Endometrial microvascular endothelial cells (primary cell): ENCODE measurements around the gene CCDC120. TPM values are rescaled to one million over a fixed set of nuclear protein-coding genes. Genes with fewer than 3 reads are reported as not detected.

Experiments used
- in situ Hi-C: cut with HindIII; loops from 2 replicates; pipeline ENCODE4 v1.10.0; 2017; ENCODE audit warnings: low sequenced_read_pairs, low pct_unique_long_range_greater_than_20kb; ENCODE audit errors: inconsistent ontology term
- total RNA-seq: library from RNA; depleted of rRNA; stranded (reverse); fragments of >200 nt; gene quantifications from one replicate; pipeline ENCODE4 v1.2.3, GENCODE V29; 2015; ENCODE audit errors: inconsistent ontology term

Gene CCDC120, protein sequence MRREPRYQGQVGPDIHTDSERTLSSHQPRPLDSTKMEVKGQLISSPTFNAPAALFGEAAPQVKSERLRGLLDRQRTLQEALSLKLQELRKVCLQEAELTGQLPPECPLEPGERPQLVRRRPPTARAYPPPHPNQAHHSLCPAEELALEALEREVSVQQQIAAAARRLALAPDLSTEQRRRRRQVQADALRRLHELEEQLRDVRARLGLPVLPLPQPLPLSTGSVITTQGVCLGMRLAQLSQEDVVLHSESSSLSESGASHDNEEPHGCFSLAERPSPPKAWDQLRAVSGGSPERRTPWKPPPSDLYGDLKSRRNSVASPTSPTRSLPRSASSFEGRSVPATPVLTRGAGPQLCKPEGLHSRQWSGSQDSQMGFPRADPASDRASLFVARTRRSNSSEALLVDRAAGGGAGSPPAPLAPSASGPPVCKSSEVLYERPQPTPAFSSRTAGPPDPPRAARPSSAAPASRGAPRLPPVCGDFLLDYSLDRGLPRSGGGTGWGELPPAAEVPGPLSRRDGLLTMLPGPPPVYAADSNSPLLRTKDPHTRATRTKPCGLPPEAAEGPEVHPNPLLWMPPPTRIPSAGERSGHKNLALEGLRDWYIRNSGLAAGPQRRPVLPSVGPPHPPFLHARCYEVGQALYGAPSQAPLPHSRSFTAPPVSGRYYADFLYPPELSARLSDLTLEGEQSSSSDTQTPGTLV
- total RNA-seq: 1.0 TPM

DNA sequence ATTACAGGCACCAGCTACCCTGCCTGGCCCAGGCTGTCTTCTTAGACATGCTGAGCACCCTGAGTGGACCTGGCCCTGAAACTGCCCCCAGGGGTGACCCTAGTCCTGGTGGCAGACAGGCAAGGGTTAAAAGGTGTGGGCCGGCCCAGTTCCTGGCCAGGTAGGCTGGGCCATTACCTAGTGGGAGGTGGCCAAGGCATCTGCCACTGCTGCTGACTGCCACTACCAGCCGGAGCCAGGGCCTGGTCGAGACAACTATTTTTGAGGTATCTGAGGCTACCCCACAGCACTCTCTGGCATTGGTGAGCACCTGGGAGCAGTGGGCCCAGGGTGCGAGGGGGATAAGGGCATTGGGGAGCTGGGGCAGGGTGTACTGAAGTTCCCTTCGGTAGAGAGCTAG is at the start of gene CCDC120:
CCDC120 (plus strand) TSS at position 206 of the 400 bp plus-strand sequence. CDS start 3,043 bp downstream, outside the sequence.
- in situ Hi-C loops: no loop called here

DNA sequence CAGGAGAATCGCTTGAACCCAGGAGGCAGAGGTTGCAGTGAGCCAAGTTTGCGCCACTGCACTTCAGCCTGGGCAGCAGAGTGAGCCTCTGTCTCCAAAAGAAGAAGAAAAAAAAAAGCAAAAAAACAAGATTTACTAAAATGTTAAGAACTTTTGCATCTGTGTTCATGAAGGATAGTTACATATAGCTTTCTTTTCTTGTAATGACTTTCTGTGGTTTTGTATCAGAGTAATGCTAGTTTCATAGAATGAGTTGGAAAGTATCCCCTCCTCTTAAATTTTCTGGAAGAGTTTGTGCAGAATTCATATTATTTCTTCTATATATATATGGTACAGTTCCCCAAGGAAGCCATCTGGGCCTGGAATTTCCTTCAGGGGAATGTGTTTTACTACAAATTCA is 39.7 kb upstream of the CCDC120 start:
- in situ Hi-C loops: no loop called here

DNA sequence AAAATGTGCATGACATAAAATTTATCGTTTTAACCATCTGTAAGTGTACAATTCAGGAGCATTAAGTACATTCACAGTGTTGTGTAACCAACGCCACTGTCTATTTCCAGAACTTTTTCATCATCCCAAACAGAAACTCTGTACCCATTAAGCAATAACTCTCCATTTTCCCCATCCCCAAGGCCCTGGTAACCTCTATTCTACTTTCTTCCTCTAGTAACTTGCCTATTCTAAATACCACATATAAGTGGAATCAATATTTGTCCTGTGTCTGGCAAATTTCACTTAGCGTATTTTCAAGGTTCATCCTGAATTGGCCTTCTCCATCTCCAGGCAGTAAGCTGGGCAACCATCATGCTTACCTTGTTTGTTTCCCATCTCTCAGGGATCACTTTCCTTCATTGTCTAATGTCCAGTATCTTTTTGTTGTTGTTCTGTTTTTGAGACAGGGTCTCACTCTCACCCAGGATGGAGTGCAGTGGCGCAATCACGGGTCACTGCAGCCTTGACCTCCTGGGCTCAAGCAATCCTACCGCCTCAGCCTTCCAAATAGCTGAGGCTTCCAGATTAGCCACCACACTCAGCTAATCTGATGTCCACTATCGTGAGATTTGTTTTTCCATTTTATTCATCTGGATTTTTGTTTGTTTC is 39.1 kb upstream of the CCDC120 start:
- in situ Hi-C loops: no loop called here

DNA sequence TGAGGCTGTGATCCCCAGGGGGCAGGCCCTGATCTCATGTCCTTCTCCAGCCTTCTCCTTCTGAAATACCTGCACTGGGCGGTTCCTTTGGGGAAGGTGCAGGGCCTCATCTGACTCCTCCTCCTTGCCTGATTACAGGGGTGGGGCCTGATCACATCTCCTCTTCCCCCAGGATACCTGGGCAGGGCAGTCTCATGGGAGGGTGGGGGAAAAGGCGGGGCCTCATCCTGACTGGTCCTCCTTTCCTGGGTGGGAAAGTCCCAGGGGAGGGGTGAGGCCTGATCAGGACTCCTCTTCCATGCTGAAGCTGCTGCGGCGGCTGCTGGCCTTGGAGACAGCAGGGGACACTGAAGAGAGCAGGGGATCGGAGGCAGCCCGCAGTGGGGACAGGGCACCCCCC is 28.9 kb upstream of the CCDC120 start:
- in situ Hi-C loops: no loop called here

DNA sequence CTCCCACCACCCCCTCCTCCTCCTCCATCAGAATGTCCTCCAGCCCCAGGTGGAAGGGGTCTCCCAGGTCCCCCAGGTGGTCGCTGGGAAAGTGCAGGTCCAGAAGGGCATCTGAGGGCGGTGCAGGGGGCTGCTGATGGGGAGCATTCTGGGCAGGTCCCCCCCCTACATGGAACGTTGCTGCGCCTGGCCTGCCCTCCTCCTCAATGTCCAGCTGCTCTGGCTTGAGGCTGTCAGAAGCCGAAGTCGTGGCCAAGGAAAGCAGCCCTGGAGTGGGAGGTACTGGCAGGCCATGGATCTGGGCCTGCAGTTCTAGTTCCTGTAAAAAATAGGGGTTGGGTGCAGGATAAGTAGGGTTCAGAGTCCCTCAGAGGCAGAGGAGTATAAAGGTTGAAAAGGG is 28.5 kb upstream of the CCDC120 start:
- in situ Hi-C loops: no loop called here

DNA sequence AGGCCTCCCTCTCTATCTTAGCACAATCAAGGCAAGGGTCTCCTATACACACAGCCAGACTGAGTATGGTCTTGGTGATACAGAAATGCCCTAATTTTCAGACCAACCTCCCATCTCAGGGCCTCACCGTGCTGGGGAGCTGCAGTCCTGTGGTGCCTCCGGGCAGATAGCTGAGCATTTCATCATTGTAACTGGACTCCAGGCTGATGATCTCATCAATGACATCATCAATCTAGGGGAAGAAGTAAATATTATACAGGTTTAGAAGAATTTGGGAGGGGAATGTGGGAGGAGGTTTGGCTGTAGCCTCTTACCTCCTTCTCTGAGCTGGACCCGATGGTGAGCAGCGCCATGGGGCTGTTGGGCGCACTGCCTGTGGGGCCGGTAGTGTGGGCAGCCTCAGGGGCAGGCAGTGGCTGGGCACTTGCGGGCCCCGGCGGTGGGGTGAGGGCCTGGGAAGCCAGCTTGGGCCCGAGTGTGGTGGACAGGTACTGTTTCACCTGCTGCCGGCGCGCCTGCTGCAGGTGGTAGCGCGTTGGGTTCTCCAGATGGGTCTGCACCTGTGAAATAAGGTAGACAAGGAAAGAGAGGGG is 20.8 kb upstream of the CCDC120 start:
- in situ Hi-C loops: no loop called here

DNA sequence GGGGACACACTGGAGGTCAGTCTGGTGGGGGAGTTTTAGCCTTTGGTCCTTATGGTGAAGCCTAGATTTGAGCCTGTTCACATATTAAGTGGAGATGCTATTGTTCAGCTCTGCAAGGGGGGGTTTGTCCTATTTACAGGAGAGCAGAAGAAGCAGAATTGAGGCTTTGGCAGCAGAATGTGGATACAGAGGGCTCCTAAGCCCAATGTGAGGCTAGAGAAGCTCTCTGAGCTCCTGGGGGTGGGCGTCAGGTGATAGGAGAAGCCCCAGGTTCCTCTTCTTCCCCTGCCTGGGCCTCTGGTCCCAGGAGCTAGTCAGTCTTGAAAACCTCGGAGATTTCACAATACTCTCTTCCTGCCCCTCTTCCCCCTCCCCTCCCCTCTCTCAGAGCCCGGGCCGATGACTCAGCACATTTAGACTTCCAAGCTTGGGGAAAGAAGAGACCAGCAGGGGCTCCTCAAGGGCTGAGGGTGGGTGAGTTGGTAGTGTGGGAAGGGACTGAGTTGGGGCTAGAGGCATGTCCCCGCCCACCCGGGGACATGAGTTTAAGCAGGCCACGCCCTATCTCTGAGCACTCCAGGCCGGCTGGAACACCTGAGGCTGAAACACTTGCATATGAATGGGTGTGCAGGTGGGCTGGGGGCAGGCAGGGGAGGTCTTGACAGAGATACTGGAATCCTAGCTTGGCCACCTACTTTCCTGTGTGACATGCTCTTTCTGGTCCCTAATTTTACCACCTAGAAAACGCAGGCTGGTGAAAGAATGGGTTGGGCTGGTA is 19.0 kb upstream of the CCDC120 start:
- in situ Hi-C loops: no loop called here

DNA sequence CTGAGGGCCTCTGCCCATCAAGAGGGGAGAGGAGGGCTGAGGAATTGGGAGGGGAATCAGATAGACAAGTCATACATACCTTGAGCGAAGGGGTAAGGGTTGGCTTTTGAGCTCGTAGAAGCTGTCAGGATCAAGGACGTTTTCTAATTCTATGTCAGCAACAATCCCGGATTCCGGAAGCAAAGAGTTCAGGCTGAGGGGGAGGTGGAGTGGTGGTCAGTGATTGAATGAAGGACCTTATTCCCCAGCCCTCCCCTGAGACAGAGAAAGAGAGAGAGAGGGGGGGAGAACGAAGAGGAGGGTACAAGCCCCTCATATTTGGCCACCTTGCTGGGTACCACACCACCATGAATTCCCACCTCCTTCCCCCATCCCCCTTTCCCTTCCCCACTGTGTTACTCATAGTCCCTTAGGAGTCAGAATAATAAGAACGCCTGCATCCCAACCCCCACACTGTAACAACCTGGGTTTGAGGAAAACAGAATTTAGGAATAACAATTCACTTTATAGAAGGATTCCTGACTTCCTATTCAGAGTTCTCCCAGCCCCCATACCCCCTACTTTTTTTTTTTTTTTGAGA is 18.3 kb upstream of the CCDC120 start:
- in situ Hi-C loops: no loop called here

DNA sequence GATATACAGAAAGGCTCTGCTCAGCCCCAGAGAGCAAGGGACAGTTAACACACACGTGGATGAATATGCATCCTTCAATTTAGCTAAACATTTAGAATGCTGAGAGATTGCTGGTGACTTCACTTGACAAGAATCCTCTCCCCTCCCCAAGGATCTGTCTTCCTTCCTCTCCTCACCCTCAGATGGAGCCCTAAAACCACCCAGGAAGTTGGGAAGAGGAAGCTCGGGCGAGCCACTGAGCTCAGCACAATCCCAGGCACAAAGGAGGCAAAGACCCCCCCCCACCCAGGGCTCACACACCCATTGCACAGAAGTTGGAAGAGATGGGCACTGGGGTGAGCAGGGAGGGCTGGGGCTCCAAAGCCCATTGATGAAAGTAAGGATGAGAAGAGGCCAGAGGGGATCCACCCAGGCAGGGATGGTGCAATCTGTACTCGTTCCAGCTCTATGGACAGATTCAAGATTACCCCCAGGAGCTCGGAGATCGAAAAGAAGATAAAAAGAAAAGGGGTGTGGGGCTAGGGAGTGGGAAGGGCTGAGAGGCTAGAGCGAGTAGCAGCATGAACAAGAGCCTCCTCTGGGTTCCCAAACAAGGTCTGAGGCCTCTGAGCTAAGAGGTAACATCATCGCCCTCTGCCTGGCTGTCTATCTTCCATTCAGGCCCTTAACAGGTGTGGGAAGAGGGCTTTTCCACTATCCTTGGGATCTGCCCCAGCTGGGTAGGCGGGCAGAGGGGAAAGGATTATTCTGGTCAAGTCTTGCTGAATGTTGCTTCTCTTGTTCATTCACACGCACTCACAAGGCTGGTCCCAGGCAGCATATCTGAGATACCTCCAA is 16.8 kb upstream of the CCDC120 start:
- in situ Hi-C loops: no loop called here

DNA sequence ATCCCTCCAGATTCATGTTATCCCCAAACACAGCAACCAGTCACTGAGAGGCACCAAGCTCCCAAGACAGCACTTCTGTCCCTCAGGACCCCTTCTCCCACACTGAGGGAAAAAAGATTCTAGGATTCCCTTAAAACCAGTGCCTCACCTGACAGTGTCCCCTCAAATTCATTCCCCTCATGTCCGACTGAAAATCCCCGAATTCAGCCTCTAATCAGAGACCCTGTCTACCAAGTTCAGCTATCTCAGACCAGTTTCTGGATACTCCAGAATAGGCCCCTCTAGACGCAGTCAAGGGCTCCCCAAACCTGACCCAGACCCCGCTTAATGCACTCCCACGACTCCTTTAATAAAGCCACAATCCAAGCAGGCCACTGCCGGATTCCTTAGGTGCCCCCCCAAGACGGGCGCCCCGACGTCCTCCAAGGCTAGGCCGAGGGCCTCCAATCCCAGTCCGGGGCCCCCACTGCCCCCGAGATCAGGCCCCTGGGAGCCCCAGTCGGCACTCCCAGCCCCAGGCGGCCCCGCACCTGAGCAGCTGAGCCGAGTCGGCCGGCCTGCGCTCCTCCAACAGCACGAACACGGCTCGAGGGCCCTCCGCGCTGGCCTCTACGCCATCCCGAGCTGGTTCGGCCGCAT is 16.1 kb upstream of the CCDC120 start:
- in situ Hi-C loops: no loop called here

DNA sequence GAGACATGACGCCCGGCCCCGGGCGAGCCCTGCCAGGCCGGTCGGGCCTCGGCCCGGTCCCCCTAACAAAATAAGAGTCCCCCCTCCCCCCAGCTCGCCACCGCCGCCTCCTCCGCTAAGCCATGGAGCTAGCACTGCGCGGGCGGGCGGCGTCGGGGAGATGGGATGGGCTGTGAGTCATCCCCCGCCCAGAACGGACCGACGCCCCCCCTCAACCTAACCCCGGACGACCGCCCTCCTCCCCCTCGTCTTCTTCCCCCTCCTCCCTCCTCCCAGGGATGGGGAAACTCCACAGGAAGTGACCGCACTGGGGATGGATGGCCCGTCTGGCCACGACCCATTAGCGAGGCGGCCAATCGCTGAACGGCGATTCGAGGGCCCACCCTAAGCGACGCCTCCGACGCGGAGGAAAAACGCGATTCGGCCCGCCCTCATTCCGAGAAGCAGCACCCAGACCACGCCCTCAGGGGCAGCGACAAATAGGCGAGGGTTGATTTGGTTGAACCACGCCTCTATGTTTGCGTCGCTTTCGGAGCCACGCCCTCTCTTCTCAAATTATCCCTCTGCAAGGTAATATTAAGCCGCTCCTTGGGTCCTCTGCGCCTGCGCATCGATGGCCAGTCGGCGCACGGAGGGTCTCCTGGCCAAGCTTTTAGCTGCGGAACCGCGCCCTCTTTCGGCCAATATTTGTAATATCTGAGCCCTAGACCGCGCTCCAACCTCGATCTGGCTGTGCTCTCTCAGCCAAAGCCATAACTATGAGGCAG is 15.4 kb upstream of the CCDC120 start, which contains the start of gene TFE3:
TFE3 (minus strand) TSS at position 138 of the 767 bp plus-strand sequence; CDS start at position 7, 131 bp downstream.
- in situ Hi-C loops: no loop called here

DNA sequence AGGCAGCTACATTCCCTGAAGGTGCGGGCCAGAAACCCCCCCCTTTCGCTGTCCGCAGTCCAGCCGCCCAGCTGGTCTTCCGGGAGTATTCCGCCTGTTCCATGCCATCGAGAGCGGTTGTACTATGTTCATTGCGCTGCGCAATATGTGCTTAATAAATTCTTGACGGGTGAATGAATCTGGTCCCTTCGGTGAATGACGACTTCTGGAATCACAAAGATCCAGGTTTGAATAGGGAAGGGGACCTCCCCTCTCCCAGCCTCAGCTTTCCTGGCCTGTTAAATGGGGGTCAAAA is 14.9 kb upstream of the CCDC120 start:
- in situ Hi-C loops: no loop called here

DNA sequence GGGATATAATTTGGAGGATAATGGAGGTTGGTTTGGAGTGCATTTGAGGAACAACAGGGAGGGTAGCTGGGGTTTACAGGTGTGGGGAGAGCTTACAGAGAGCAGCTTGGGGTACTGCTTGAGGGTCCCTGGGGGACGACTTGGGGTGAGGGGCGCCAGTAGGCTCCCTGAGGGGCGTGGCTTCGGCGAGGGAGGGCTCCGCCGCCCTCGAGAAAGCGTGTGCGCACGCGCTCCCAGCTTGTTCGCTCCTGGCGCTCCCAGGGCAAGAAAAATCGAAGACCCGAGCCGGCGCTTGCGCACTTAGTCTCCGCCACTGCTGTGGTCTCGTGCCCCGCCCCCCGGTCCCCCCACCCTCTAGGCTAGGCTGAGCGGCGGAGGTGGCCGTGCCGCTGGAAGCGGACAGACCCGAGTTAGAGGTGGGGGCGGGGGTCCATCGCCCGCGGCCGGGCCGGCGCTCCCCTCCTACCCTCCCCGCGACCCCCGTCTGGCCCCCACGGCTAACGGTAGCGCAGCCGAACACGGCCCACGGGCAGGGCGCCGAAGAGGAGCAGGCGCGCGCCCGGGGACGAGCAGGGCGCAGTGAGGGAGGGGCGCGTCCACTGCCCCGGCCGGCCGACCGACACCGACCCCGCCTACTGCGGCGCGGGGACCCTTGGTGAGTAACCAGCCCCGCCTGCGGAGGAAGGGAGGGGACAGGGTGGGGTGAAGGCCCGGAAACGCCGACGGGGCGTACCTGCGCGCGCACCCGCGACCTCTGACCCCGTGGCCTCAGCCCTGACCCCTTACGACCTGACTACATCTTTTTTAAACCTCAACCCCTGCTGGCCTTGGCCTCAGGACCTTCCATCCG is 5.4 kb upstream of the CCDC120 start:
- in situ Hi-C loops: no loop called here

DNA sequence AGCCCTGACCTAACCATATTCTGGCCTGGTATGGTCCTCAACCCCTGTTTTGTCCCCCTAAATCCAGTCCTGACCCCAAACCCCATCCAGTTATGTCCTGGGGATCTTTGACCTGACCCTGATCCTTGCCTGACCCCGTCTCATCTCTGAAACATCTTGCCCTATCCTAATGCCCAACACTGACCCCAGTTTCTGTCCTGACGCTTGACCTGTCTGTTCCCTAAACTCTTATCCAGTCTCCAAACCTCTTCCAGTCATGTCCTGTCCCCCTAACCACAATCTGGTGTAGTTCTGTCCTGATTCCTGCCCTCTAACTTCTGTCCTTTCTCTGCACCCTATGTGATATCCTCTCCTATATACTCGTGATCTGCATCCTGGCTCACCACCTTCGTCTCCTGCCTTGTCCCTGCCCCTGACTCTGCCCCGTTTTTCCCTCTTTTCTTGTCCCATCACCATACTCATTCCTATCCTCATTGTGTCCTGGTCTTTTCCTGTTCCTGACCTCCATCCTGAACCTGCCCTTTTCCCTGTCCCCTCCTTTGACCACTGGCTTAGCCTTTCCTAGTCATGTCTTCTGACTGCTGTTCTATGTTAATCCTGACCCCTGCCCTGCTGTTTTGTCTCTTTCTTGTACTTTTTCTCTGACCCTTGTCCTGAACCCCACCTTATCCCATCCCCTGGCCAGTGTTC is 4.6 kb upstream of the CCDC120 start:
- in situ Hi-C loops: no loop called here

DNA sequence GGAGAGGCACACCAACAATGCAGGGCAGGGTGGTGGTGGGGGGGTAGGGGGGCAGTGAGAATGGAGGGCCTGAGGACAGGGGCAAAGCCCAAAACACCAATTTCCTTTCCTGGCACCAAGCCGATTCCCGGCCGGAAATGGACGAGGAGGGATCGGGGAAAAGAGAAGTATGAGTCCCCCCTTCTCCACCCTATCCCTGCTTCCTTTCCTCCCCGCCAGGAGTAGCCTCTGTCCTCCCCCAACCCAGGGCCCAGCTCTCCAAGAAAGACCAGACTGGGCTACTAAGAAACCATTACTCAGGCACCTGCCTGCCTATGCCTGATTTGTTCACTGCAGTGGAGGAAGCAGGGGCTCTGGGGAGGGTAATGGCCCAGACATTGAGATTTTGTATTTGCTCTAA is 402 bp downstream of the CCDC120 start:
- in situ Hi-C loops: no loop called here
